GM18499 (cell line): ENCODE data around the gene MTOR.
"Not testable (repeated sequence)": the region's sequence is repeated elsewhere in the genome, so short reads cannot be mapped to it uniquely, and the experiment has no call there.

Experiments
- ATAC-seq: cut with Tn5 transposase; IDR thresholded peaks from one replicate; pipeline ENCODE4 v1.9.1; 2021; ENCODE audit warnings: moderate number of reproducible peaks; ENCODE audit not compliant: insufficient read depth, unreplicated experiment

MTOR gene

GRCh38 chr1:11187931-11188330, 74.4 kb downstream of the MTOR start:
- ATAC-seq = no peak

- no peak for ATAC-seq
These were observed 74.9 kb downstream of the MTOR start for GRCh38 chr1:11187494-11187893.

GRCh38 chr1:11187000-11187399, 75.4 kb downstream of the MTOR start:
- no peak for ATAC-seq

GRCh38 chr1:11184973-11185372, 77.4 kb downstream of the MTOR start:
- no peak for ATAC-seq

DNA sequence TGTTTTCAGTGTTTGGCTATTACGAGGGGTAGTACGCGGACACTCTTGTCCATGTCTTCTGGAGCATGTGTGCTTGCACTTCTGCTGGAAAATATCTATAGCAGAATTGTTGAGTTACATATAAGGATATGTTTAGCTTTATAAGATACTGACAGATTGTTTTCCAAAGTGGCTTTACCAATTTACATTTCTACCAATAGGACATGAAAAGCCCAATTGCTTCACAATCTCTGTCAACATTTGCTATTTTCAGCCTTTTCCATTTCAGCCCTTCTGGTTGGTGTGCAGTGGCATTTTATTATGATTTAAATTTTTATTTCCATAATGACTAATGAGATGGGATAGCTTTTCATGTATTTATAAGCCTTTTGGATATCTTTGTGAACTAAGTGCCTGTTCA, 79.5 kb downstream of the MTOR start:
- no peak for ATAC-seq

DNA sequence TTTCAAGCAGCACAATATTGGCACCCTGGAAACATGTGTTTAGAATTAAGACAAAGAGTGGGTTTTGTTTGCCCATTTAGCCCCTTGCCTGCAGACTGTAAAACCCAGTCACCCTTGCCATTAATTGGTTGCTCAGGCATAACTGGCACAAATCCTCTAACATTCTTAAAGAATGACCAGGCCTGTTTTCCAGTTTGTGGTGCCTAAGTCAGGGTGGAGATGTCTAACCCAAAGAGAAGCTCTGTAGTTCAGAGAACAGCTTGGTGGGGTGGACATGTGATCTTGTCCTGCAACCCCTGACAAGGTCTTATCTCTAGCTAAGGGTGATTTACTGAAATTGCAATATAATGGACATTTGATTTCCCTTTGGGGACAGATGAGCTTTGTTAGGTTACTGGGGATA, 82.0 kb downstream of the MTOR start:
- no peak for ATAC-seq

DNA sequence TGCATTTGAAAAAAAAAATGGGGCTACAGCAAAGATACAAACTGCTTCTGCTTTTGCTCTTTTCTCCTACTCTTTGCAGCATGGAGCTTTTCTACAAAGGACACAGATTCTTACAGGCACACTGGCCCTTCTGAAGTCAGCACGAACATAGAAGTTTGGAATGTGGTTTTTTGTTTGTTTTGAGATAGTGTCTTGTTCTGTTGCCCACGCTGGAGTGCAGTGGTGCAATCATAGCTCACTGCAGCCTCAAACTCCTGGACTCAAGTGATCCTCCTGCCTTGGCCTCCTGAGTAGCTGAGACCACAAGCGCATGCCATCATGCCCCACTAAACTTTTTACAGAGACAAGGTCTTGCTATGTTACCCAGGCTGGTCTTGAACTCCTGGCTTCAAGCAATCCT, 82.6 kb downstream of the MTOR start:
- not testable (repeated sequence) for ATAC-seq

DNA sequence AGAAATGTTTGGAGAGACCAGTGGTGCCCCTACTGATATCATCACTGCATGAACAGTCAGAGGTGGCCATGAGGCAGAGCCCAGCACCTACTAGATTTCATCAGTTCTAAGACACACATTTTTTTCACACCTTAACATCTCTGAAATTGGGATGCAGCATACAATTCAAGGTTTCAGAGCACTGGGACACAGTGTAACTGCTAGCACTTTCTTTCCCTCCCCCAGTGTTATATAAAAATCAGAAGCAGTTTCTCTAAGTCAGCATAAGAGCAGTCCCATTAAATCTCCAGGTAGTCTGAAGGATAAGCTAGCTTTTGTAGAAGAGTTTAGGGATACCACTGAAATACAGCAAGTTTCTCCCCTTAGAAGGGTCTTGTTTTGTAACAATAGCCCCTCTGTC, 83.2 kb downstream of the MTOR start:
- ATAC-seq = no peak

DNA sequence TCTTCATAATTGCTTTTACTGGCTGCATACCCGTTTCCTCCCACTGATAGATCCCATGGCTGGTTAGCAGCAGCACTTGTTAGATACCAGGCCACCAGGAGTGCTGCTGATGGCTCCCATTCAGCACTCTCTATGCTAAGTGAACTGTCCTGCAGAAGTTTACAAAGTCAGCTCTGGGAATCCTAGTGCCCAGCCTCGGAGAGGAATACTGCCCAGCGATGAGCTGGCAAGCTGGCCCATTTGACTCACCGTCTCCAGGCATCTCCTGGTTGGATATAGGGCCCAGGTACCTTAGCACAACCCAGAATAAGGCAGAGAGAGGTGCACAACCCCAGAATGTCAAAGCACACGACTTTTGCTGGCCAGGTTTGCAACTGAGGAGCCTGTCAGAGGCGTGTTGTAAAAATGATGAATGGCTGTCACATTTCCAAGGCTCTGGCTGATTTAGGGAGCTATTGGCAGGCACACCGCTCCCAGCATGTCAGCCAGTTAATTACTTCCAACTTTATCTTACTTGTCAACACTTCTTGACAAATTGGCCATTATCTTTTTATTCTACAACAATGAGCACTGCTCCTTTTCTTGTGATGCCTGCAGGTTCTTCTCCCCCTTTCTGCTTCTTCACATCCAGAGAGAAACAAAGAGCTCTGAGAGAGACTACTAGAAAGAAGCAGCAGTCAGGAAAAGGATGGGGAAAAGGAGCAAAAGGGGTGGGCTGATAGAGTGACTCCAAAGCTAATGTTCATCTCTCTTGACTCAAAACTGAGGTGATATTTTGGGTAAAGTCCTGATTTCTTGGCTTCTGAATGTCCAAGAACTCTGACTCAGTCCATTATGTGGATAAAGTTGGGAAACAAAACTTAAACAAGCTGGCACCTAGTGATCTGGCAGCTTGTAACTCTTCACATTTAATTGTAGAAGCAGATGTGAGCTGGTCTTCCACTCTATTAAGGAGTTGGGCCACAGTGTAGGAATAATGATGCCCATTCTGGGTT, 84.0 kb downstream of the MTOR start:
- ATAC-seq = no peak

GRCh38 chr1:11176081-11176706, 86.2 kb downstream of the MTOR start:
- ATAC-seq = no peak

DNA sequence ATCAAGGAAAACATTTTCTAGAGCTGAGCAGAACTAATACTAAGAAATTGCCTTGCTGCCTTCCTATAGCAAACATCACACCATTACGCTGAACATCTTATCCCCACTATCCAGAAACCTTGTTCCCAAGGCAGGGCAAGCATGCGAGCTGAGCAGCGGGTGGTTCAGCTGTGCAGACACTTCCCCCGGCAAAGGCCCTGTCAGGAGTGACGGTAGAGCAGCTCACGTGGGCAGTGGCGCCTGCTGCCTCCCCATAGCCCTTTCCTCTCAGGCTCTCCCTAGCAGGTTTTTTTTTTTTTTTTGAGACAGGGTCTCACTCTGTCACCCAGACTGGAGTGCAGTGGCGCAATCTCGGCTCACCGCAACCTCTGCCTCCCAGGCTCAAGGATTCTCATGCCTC, 86.9 kb downstream of the MTOR start:
- ATAC-seq = no peak

- no peak for ATAC-seq
These were observed 87.9 kb downstream of the MTOR start for GRCh38 chr1:11174261-11174942.

DNA sequence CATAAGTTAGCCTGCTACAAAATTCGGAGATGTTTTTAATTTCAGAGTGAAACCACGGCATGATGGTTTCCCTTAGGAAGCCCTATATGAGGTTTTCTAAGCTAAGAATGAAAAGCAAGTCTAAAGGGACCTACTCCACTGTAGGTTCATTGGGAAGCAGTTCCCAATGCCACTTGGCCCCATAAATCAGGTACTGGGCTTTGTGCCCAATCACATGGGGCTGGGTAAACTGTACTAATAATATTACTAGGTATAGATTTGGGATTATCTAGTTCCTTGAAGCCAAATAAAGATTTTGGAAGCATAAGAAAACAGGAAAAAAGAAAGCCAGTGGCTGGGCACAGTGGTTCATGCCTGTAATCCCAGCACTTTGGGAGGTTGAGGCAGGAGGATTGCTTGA, 92.2 kb downstream of the MTOR start:
- no peak for ATAC-seq

GRCh38 chr1:11169202-11169601, 93.1 kb downstream of the MTOR start:
- ATAC-seq = no peak

DNA sequence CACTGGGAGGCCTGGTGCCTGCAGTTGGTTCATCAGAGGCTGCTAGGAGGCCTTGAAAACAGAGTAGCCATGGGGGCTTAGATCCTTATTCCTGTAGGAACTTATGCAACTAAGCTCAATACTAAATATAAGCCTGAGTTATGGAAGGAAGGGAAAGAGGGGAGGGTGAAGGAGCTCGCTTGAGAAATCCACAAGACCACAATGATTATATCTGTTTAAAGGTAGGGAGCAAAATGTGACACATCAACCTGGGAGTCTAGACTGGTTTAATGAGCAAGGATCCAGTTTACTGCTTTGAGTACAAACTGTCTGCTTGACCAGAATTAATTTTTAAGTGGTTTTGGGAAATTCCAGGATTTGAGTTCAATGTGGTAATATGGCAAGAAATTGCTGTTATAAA, 93.6 kb downstream of the MTOR start:
- no peak for ATAC-seq

DNA sequence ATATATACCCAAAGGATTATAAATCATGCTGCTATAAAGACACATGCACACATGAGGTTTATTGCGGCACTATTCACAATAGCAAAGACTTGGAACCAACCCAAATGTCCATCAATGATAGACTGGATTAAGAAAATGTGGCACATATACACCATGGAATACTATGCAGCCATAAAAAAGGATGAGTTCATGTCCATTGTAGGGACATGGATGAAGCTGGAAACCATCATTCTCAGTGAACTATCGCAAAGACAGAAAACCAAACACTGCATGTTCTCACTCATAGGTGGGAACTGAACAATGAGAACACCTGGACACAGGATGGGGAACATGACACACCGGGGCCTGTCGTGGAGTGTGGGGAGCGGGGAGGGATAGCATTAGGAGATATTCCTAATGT, 95.6 kb downstream of the MTOR start:
- ATAC-seq = not testable (repeated sequence)

GRCh38 chr1:11162752-11163151, 99.6 kb downstream of the MTOR start:
- not testable (repeated sequence) for ATAC-seq

DNA sequence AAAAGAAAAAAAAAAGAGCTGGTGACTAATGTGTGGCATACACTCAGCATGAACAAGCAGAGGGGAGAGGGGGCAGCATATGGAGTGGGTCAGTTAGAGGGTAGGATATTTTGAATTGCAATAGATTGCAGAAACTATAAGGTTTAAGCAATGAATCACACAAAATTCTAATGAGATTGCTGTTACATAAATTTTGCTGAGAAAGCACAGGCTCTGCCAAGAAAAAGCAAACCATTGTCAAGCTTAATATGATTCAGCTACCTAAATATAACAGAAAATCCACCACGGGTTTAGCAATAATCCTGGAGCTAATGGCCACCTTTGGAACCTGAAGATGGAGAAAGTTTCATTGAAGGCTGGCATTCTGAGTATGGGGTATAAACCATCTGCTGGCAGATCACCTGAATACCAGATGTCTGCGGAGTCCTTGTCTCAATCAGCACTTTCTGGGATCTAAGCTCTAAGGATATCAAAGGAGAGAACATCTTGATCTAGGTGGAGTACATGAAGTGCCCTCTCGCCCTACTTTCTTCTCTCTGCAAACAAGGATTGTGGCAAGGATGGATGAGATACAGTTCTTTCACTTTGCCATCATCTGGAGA, 103.5 kb downstream of the MTOR start:
- ATAC-seq = no peak

DNA sequence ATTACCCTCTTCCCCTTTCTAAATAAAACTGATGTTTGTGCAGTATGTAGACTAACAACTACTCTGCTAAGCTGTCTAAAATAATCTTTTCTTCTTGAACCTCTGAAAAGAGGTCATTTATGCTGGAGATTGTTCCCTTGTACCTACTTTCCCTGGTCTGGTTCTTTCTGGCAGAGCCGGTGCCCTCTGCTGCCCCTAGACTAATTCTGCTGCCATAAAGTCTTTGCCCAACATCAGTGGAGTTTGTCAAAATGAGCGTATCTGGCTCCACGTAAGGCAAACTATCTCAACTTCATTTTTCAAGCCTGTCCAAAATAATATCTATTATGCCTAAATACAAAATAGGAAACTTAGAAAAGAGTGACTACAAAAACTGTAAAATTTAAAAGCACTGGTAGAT, 104.1 kb downstream of the MTOR start:
- ATAC-seq = no peak

DNA sequence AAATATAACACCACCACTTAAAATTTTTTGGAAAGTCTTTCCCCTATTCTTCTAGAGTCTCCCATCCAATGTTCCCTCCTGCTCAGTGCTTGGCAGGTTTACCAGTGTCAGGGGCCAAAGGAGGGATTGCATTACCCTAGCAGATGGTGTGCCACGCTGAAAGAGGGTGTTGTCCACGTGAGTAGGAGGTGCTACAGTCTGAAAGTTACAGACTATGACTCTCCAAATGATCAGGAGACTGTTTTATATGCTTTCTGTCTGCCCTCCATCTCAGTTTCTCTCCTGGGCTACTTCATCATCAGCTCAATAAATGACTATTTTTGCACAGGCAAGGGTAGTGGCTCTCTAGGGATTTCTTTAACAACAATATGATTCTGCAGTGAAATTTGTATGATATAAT, 104.5 kb downstream of the MTOR start:
- no peak for ATAC-seq

GRCh38 chr1:11157394-11157793, 105.0 kb downstream of the MTOR start:
- no peak for ATAC-seq
